H1 (cell line): Measurements from ENCODE around the gene WASF3. TPM values are rescaled to one million over a fixed set of nuclear protein-coding genes. Genes with fewer than 3 reads are reported as not detected.

Experiments
- CTCF ChIA-PET: fragments of 300-600 bp; sonication (Branson Sonifier 250); formaldehyde crosslinking; loops from one replicate; lab custom pipeline; 2021; ENCODE audit not compliant: partially characterized antibody; lab: Charles Lee
- POLR2A ChIA-PET: fragments of 300-600 bp; sonication (Branson Sonifier 250); formaldehyde crosslinking; loops from one replicate; lab custom pipeline; 2021; ENCODE audit warnings: inconsistent platforms; ENCODE audit not compliant: partially characterized antibody; lab: Charles Lee
- DNase-seq, 2 experiments: peaks; one replicate each; pipeline versions ENCODE4 v3.0.0 to v3.0.0-alpha.2; 2010 to 2022; ENCODE audit warnings: low spot score in 2 of 2, low read depth in 1 of 2, mixed read lengths in 1 of 2
- FAIRE-seq: peaks from 2 replicates; lab custom pipeline; 2011; peaks lifted over from hg19 to GRCh38; lab: Jason Lieb, UNC
- H2AFZ ChIP-seq: 2 replicates; pipeline ENCODE4 v1.8.1; 2012; ENCODE audit warnings: low read length, inconsistent platforms
- H2AK5ac ChIP-seq: 2 replicates; pipeline ENCODE4 v1.6.1; 2013; ENCODE audit warnings: low read depth, low read length
- H2BK120ac ChIP-seq: replicated peaks from 2 replicates; pipeline ENCODE3; 2013; ENCODE audit warnings: low read depth, low read length, inconsistent platforms
- H2BK12ac ChIP-seq: 2 replicates; pipeline ENCODE4 v1.6.1; 2013; ENCODE audit warnings: low read depth, low read length
- H2BK15ac ChIP-seq: 2 replicates; pipeline ENCODE4 v1.6.1; 2013; ENCODE audit warnings: low read length
- H2BK20ac ChIP-seq: 2 replicates; pipeline ENCODE4 v1.6.1; 2013; ENCODE audit warnings: low read length
- H2BK5ac ChIP-seq: 2 replicates; pipeline ENCODE4 v1.6.1; 2013; ENCODE audit warnings: low read depth, low read length
- H3K14ac ChIP-seq: 2 replicates; pipeline ENCODE4 v1.6.1; 2013; ENCODE audit warnings: inconsistent platforms; ENCODE audit not compliant: insufficient read length
- H3K18ac ChIP-seq: 2 replicates; pipeline ENCODE4 v1.6.1; 2013; ENCODE audit warnings: low read length; ENCODE audit errors: extremely low read depth
- H3K23ac ChIP-seq: 2 replicates; pipeline ENCODE4 v1.6.1; 2013; ENCODE audit warnings: inconsistent platforms; ENCODE audit not compliant: insufficient read length
- H3K23me2 ChIP-seq: 2 replicates; pipeline ENCODE4 v1.6.1; 2013; ENCODE audit warnings: low read depth, low read length
- H3K27ac ChIP-seq: 2 replicates; pipeline ENCODE4 v1.6.1; 2011; ENCODE audit warnings: low read depth, low read length, inconsistent platforms
- H3K27me3 ChIP-seq, 4 experiments: replicated peaks in 1 of 4; 1 replicate in 1 of 4; 2 replicates in 3 of 4; pipeline versions ENCODE4 v1.6.1 to v1.8.1; 2011 to 2013; ENCODE audit warnings: low read length in 3 of 4, mild to moderate bottlenecking in 3 of 4, inconsistent platforms in 2 of 4, mixed read lengths in 2 of 4, moderate library complexity in 1 of 4; ENCODE audit not compliant: control insufficient read depth in 3 of 4, insufficient read depth in 3 of 4; ENCODE audit errors: extremely low read depth in 1 of 4
- H3K36me3 ChIP-seq, 4 experiments: 2 replicates each; pipeline versions ENCODE4 v1.6.1 to v1.8.1; 2011 to 2013; ENCODE audit warnings: mild to moderate bottlenecking in 4 of 4, low read length in 3 of 4, moderate library complexity in 2 of 4, control low read depth in 1 of 4, inconsistent platforms in 1 of 4; ENCODE audit not compliant: insufficient read depth in 4 of 4, control insufficient read depth in 2 of 4
- H3K4ac ChIP-seq: replicated peaks from 2 replicates; pipeline ENCODE3; 2013; ENCODE audit warnings: low read length, low read depth, mixed read lengths, inconsistent platforms; ENCODE audit not compliant: insufficient read length
- H3K4me1 ChIP-seq, 4 experiments: replicated peaks in 1 of 4; 1 replicate in 1 of 4; 2 replicates in 3 of 4; pipeline versions ENCODE4 v1.6.1 to v1.8.1; 2011 to 2013; ENCODE audit warnings: low read length in 3 of 4, inconsistent platforms in 2 of 4, mixed read lengths in 1 of 4; ENCODE audit not compliant: insufficient read depth in 4 of 4, control insufficient read depth in 3 of 4
- H3K4me2 ChIP-seq, 2 experiments: 2 replicates each; pipeline versions ENCODE4 v1.6.1 to v1.8.1; 2011 to 2013; ENCODE audit warnings: low read depth in 2 of 2, low read length in 2 of 2, control low read depth in 1 of 2, inconsistent platforms in 1 of 2, mild to moderate bottlenecking in 1 of 2; ENCODE audit not compliant: insufficient read depth in 1 of 2
- H3K4me3 ChIP-seq, 4 experiments: fragments of 200-600, 300-600 bp in 1 of 4; sonication (generic), shearing (Covaris generic), sonication (Bioruptor Twin) in 1 of 4; 2 replicates each; pipeline versions ENCODE4 v1.5.1 to v1.8.1; 2011 to 2016; ENCODE audit warnings: low read length in 4 of 4, low read depth in 3 of 4, control low read depth in 2 of 4, inconsistent platforms in 2 of 4, mild to moderate bottlenecking in 2 of 4, mixed read lengths in 1 of 4, moderate library complexity in 1 of 4; ENCODE audit not compliant: insufficient read depth in 2 of 4; ENCODE audit errors: extremely low read depth in 1 of 4
- H3K56ac ChIP-seq: replicated peaks from 2 replicates; pipeline ENCODE3; 2013; ENCODE audit warnings: low read depth, mild to moderate bottlenecking, mixed read lengths, low read length, inconsistent platforms; ENCODE audit not compliant: insufficient read length
- H3K79me1 ChIP-seq: 2 replicates; pipeline ENCODE4 v1.6.1; 2013; ENCODE audit warnings: low read depth, low read length, control low read depth
- H3K79me2 ChIP-seq, 2 experiments: 2 replicates each; pipeline versions ENCODE4 v1.6.1 to v1.8.1; 2012 to 2013; ENCODE audit warnings: low read length in 2 of 2, mild to moderate bottlenecking in 2 of 2, inconsistent platforms in 1 of 2; ENCODE audit not compliant: insufficient read depth in 2 of 2, control insufficient read depth in 1 of 2
- H3K9ac ChIP-seq, 4 experiments: replicated peaks in 1 of 4; 1 replicate in 1 of 4; 2 replicates in 3 of 4; pipeline versions ENCODE4 v1.6.1 to v1.8.1; 2011 to 2013; ENCODE audit warnings: low read depth in 3 of 4, low read length in 3 of 4, control low read depth in 2 of 4, mild to moderate bottlenecking in 2 of 4, moderate library complexity in 2 of 4, inconsistent platforms in 1 of 4; ENCODE audit errors: extremely low read depth in 1 of 4
- H3K9me3 ChIP-seq, 2 experiments: 2 replicates each; pipeline versions ENCODE4 v1.6.1 to v1.8.1; 2012 to 2013; ENCODE audit warnings: mild to moderate bottlenecking in 2 of 2, moderate library complexity in 2 of 2, control low read depth in 1 of 2, inconsistent platforms in 1 of 2, low read depth in 1 of 2, low read length in 1 of 2, mixed read lengths in 1 of 2; ENCODE audit not compliant: insufficient read depth in 2 of 2
- H4K20me1 ChIP-seq, 2 experiments: replicated peaks in 1 of 2; 2 replicates each; pipeline versions ENCODE3 to v1.8.1; 2011 to 2013; ENCODE audit warnings: inconsistent platforms in 2 of 2, low read length in 2 of 2, mild to moderate bottlenecking in 1 of 2; ENCODE audit not compliant: insufficient read depth in 2 of 2, control insufficient read depth in 1 of 2
- H4K5ac ChIP-seq: 2 replicates; pipeline ENCODE4 v1.6.1; 2013; ENCODE audit warnings: low read length, low read depth, mixed read lengths, inconsistent platforms; ENCODE audit not compliant: insufficient read length
- H4K8ac ChIP-seq: 2 replicates; pipeline ENCODE4 v1.8.0; 2013; ENCODE audit warnings: mild to moderate bottlenecking, moderate library complexity, low read length, inconsistent platforms; ENCODE audit not compliant: insufficient read depth; ENCODE audit errors: extremely low read depth
- H4K91ac ChIP-seq: replicated peaks from 2 replicates; pipeline ENCODE3; 2013; ENCODE audit warnings: low read length, mixed read lengths, inconsistent platforms; ENCODE audit not compliant: insufficient read length
- CHD1 ChIP-seq: IDR thresholded peaks from 2 replicates; pipeline ENCODE4 v1.6.1; 2012; ENCODE audit warnings: low read depth, low read length, improper control_type of control experiment
- SP1 ChIP-seq: IDR thresholded peaks from 2 replicates; pipeline ENCODE4 v1.6.1; 2011; ENCODE audit warnings: low read depth, low read length
- WGBS, 2 experiments: shearing (Covaris generic) in 1 of 2; methylation state at CpG; one replicate each; pipeline versions ENCODE4 v1.1.6 to v1.1.7; 2013 to 2015; ENCODE audit warnings: low lambda C conversion rate in 2 of 2, mixed read lengths in 2 of 2, inconsistent platforms in 1 of 2, low coverage in 1 of 2, missing lambda C conversion rate in 1 of 2; ENCODE audit not compliant: insufficient replicate concordance in 2 of 2, insufficient coverage in 1 of 2, insufficient read length in 1 of 2; ENCODE audit errors: extremely low coverage in 1 of 2, missing lambda C conversion rate in 1 of 2; 5-methylcytosine and 5-hydroxymethylcytosine counted together
- polyA plus RNA-seq, 7 experiments: library from polyadenylated mRNA; depleted of rRNA in 3 of 7; stranded (reverse) in 5 of 7; unstranded in 2 of 7; fragments of >200 nt in 5 of 7; fragments of 200-250 nt in 2 of 7; gene quantifications; 1 replicate in 5 of 7; 2 replicates in 1 of 7; 4 replicates in 1 of 7; pipeline versions ENCODE4 v1.2.1 to v1.2.3, GENCODE V29; 2011 to 2013; ENCODE audit warnings: missing spikeins in 2 of 7, mixed read lengths in 2 of 7
- total RNA-seq: library from RNA; stranded (reverse); fragmentation: NEBNext Ultra II Directional; extraction: Animal tissue kit (Norgen Biotek cat#: 25700); gene quantifications from 2 replicates; pipeline ENCODE4 v1.2.1, GENCODE V29; 2021

Gene WASF3
- total and polyA plus RNA-seq, 2 of the 8 experiments (the other 6 are each of a cell fraction or from before 2014, with no cell fraction given), result 18.7 to 39.8 TPM

GRCh38 chr13:26618726-26619125 is 61.2 kb downstream of the WASF3 start:
- H2BK20ac ChIP-seq, result no peak overlapping the region
- no peak overlapping the region for H3K4me2 ChIP-seq
- H4K8ac ChIP-seq, result no peak overlapping the region
- FAIRE-seq, result no peak
- no peaks in the 10 kb centered on the region for H3K23me2 ChIP-seq
- H3K4ac ChIP-seq, result no peak overlapping the region
- no peak overlapping the region for H3K18ac ChIP-seq
- no peaks in the 10 kb centered on the region for H4K20me1 ChIP-seq
- no peak overlapping the region for H2BK5ac ChIP-seq
- peaks cover 0 to 9% (median under 1%) of the 10 kb centered on the region in 4 experiments; a peak in 1 of 8 replicates for H3K36me3 ChIP-seq
- DNase-seq, result no peak
- no peak overlapping the region for H4K5ac ChIP-seq
- H3K14ac ChIP-seq, result no peak overlapping the region
- H2BK15ac ChIP-seq, result no peak overlapping the region
- CTCF ChIA-PET, result interaction anchor here (1.9 kb wide), 1 partner anchor 13 kb away, joined by 5 read pairs; no protein-coding TSS in a partner anchor
- no peak overlapping the region for H2AK5ac ChIP-seq
- H3K4me3 ChIP-seq, result no peak overlapping the region
- H2BK120ac ChIP-seq, result no peak overlapping the region
- H3K23ac ChIP-seq, result no peak overlapping the region
- no peak overlapping the region for H3K27ac ChIP-seq
- H3K9ac ChIP-seq, result no peak overlapping the region
- POLR2A ChIA-PET, result no interaction called here
- no peak overlapping the region for H2BK12ac ChIP-seq
- H3K56ac ChIP-seq, result no peak overlapping the region
- H4K91ac ChIP-seq, result no peak overlapping the region
- no peaks in the 10 kb centered on the region for H3K27me3 ChIP-seq
- H3K79me2 ChIP-seq, result no peaks in the 10 kb centered on the region
- 94% methylated on average over 2 of the region's 2 CpGs; no CpG with 5 or more reads in 1 of the 2 experiments for WGBS, 2 experiments
- no peaks in the 10 kb centered on the region for H3K79me1 ChIP-seq
- peaks cover 6% of the 10 kb centered on the region in 2 experiments; a peak in 2 of 4 replicates for H3K9me3 ChIP-seq
- 0 out of 7 replicates have a peak, but pooled peaks cover 0 to 2% (median 0%) of the 10 kb centered on the region in 4 experiments for H3K4me1 ChIP-seq
- H2AFZ ChIP-seq, result no peak overlapping the region
- no peak for TF ChIP-seq CHD1
- TF ChIP-seq SP1, result no peak
